HCEC 1CT (cell line): ENCODE data around the gene SH3RF3.
A peak's percentile ranks its signal among the peaks of the same experiment; 100 is the strongest.
"Not testable (repeated sequence)": the region's sequence is repeated elsewhere in the genome, so short reads cannot be mapped to it uniquely, and the experiment has no call there.

Experiments used
- DNase-seq: peaks from one replicate; pipeline ENCODE4 v3.0.0-alpha.2; 2017

SH3RF3 gene

GRCh38 chr2:109222825-109223471 is 93.9 kb downstream of the SH3RF3 start:
- DNase-seq: no peak

GRCh38 chr2:109223490-109223889 is 94.5 kb downstream of the SH3RF3 start:
- no peak for DNase-seq

- not testable (repeated sequence) for DNase-seq
These were observed 95.3 kb downstream of the SH3RF3 start for GRCh38 chr2:109224341-109224740.

GRCh38 chr2:109225170-109225782 is 96.3 kb downstream of the SH3RF3 start:
- DNase-seq: no peak

GRCh38 chr2:109226128-109226527 is 97.1 kb downstream of the SH3RF3 start:
- peak; percentile 50 for DNase-seq

DNA sequence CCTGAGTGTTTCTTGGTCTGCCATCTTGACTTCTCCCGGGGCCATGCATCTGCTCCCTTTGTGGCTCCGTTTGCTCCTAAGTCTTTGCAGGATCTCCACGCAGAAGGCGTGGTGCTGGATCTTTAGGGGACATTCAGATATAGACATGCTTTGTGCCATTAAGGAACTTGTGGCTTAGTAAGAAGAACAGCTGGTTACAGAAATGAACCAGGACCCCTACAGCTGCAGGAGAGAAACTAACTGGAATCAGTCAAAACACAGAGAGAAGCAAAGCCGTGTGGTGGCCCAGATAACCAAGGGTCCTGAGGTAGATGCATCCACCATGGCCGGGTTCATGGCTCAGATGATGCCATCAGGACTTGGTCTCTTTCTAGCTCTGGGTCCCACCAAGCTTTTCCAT is 97.6 kb downstream of the SH3RF3 start:
- DNase-seq: no peak

DNA sequence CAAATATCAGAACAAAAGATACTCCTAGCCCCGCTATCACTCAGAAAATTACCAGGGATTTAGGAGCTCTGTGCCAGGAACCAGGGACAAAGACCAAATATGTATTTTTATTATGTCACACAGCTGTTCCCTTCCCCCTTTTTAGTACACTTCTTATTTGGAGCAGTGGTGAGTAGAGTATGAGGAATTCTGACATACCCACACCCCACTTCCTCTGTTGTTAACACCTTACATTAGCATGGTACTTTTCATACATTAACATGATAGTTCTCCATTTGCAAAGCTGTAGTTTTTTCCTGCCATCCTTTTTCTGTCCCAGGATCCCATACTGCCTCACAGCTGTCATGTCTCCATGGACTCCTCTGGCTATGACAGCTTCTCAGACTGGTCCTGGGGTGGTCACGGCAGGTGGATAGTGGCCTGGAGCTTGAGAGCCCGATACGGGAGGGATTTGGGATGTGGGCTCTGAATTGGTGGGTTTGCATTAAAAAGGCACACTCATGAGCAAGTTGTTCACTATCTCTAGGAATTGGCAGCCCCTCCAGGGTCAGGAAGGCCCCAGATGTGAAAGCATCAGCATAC is 100.2 kb downstream of the SH3RF3 start:
- DNase-seq: peak; percentile 36

DNA sequence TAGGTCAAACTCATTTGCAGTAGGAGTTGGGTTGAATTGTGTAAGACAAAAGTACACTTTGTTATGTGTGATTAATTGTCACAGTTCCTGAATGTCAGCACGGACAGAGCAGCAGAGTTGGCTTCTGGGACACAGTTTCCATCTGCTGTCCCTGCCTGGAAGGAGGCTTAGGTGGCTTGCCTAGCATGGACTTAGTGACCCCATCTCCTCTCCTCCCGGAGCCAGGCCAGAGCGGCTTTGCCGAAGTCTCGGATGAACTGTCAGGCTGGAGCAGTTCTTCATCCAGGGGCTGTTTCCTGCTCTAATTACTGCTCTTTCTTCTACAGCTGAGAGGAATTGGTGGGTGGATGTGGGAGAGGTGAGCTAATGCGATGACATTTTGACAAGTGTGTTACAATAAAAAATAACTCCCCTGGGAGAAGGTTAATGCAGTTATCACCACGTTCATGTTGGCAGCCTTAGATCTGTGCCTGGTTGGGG is 102.0 kb downstream of the SH3RF3 start:
- no peak for DNase-seq

DNA sequence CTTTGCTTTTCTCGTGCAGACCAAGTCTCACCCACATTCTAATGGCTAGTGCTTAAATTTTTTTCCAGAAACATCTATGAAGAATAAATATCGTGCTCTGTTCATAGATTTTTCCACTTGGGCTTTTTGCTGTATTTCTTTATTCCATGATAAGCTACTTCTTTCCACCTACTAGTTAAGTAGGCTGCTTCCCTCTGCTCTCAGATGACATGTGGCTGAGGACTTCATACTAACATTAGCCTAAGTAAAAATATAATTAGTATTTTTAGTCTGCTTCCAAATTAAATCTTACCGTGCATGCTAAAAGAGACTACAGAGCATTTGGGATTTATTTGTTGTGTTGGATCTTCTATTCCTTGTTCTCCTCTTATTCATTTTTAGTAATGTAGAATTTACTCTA is 102.4 kb downstream of the SH3RF3 start:
- DNase-seq: no peak

- no peak for DNase-seq
These were observed 103.1 kb downstream of the SH3RF3 start for GRCh38 chr2:109231996-109232705.

DNA sequence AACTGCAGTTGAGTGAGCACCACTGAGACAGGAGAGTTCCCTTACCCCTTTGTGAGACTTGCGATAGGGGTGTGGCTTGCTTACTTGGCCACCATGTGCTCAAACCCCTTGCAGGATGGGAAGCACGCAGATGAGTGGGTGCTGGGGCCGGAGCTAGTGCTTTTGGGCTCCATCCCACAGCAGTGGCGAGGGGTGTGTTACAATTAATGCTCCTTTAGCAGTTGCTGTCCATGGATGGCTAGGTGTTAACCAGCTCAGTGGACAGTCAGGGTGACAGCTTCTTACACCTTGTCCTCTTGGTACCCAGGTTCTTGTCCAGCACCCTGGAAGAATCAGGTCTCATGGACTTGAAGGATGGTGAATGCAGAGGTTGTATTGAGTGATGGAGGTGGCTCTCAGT is 103.9 kb downstream of the SH3RF3 start:
- no peak for DNase-seq

DNA sequence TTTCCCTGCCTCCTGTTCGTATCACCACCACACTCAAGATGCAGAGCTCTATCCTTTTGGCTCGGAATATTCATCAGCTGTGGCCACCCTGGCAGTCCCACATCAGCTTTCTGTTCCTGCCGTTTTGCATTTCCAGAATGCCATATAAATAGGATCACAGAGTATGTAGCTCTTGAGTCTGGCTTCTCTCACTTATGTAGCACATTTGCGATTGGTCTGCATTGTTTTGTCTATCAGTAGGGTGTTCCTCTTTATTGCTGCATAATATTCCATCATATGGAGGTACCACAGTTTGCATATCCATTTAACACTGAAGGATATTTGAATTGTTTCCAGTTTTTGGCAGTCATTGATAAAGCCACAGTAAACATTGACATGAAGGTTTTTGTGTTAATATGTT is 104.6 kb downstream of the SH3RF3 start:
- DNase-seq: no peak

DNA sequence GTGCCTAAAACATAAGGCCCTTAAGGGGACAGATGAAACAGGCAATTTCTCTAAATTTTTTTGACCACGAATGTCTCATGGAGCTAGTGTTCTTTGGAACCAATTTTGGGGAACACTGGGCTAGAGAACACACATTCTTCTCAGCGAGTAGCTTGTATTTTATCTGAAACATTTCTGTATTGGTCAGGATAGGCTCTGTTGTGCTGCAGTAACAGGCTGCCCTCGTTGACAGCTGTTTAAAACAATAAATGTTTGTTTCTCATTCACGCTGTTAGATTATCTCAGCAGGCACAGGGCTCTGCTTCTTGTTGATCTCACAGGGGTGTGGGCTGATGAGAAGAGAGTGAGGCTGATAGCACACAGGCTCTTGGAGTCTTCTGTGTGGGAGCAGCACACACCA is 105.3 kb downstream of the SH3RF3 start:
- DNase-seq: no peak

- DNase-seq: no peak
These were observed 107.1 kb downstream of the SH3RF3 start for GRCh38 chr2:109236147-109236546.

GRCh38 chr2:109237792-109238191 is 108.8 kb downstream of the SH3RF3 start:
- DNase-seq: peak; percentile 34

DNA sequence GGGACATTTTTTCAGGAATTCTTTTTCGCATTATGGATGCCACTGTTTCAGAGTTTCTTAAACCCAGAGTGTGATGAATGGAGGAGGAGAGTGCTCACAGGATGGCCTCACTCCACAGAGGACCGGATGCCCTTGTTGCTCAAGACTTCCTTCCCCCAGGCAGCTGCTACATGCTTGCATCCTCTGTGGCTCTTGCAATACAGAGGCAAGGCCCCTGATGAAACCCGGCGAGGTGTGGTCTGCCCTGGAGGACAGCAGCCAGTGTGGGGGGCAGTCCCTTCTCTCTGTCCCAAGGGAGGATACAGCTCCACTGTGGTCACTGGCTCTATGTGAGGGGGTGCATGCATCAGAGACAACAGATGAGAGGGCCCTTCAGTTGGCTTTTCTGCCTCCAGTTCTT is 109.6 kb downstream of the SH3RF3 start:
- peak; percentile 96 for DNase-seq

GRCh38 chr2:109239720-109240119 is 110.7 kb downstream of the SH3RF3 start:
- DNase-seq: peak; percentile 86

GRCh38 chr2:109242210-109242653 is 113.2 kb downstream of the SH3RF3 start:
- DNase-seq: no peak

DNA sequence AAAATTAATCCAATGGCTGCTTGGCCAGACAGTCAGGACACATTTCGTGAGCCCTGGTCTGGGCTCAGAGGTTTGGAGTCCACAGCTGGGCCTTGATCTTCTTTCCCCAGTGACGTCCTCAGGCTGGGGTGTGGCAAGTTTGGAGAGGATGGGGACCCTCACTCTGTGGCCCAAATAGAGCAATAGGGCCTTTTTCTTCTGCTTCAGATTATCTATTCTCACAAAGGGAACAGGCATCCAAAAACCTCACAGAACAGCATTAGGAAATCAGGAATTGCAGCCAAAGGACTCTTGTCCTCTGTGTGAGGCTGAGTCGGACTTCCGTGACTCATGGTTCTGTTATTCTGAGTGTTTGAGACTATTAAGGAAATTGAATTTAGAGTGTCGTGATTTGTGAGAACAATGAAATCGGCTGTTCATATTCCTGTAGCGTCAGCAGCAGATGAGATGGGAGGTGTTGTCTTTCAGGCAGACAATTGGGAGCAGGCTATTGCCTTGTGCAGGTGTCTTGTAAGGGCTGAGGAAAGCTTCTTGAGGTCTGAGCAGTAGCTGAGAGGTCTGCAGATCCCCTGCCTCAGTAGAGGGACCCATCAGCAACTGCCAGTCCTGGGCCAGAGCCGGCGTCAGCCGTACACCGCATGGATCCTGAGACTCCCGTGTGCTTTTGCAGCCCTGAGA is 113.8 kb downstream of the SH3RF3 start:
- DNase-seq: peak; percentile 94

DNA sequence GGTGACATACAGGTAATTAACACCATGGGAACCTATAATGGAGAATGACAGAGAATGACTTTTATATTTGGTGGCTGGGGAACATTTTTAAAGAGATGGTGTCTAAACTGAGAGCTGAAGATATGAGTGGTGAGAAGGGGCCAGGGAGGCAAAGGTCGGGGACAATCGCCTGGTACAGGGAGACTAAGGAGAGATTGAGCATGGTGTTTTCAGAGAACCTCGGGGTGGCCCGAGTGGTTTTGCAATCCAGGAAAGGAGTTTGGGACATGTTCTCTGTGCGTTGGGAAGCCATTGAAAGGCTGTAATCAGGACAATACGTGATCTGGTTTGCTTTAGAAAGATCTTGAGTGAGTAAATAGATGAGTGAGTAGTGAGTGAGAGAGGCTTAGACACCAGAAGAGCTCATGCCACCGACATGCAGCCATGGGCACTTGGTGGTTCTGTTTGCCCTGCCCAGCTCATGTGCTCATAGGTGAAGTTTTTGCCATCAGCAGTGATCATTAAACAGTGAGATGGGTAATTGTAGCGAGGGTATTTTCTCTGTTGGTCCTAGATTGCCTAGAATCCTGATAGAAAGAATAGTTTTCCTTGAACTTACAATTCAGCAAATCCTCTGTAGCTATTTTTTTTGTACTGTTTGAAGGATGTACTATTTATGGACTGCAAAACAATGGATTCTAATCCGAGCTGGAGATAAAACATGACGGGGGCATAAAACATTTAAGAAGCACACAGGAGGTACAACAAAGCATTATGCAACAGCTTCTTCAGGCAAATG is 114.7 kb downstream of the SH3RF3 start:
- no peak for DNase-seq

DNA sequence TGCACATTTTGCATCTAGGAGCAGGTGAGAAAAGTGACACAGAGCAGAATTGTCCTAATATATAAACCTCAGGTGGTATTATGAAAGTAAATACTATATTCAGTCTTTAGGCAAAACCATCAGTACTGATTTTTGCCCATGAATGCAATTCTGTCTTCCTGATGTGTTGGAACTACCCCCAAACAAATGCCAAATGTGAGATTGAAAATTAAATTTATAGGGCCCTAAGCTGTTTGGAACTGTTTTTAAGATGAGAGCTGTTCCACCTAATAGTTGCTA is 115.2 kb downstream of the SH3RF3 start:
- no peak for DNase-seq

DNA sequence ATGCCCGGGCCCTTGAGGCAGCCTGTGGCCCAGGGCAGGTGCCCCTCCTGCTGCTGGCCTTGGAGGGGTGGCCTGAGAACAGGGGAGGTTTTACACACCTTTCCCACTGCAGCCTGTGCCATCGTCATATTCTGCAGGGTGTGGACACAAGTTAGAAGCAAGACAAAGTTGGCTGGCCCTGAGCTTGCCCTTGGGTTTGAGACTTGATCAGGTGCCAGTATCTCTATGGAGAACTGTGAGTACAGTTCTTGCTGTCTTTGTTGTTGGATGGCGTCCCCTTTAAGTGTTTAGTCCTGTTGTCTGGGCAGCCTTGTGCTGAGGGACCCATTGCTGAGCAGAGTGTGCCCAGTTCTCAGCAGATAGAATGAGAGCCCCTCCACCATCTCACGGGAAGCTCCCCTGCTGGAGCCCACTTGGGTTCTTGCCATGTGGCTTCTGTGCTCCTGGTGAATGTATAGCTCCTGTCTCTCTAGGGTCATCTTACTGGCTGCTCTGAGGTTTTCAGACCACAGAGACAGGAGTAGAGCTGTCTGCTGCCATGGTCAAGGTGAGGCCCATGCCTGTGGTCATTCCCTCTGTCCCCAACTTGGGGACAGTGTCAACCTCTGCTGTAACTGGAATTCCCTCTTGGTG is 115.9 kb downstream of the SH3RF3 start:
- no peak for DNase-seq
